ENCODE measurements around the gene SF3B1.

DNA sequence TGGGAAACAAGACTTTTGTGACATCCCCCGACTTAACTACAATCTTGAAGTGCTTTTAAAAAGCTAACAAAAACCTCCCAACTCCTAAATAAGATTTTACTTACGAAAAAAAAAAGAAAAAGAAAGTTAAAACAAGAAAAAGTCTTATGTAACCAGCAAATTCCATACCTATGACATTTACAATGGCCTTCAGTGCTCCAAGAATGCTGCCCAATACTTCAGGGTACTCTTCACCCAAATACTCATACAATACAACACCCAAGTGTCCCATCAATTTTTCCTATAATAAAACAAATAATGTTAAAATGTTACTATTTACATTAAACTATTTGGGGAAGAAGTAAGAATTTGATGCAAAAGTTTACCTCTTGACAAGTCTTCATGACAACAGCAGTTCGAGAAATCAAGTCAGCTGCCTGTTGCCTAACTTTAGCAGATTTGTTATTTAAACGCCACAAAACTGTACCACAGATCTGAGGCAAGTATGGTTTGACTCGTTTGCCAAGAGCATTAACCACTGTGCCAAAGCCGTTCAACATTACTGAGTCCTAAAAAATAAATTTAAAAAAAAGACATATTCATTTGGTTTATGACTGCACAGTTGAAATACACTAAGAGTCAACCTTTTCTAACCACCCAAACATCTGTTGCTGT is 34.8 kb downstream of the SF3B1 start:
- TF ChIP-seq, protein P1, sequence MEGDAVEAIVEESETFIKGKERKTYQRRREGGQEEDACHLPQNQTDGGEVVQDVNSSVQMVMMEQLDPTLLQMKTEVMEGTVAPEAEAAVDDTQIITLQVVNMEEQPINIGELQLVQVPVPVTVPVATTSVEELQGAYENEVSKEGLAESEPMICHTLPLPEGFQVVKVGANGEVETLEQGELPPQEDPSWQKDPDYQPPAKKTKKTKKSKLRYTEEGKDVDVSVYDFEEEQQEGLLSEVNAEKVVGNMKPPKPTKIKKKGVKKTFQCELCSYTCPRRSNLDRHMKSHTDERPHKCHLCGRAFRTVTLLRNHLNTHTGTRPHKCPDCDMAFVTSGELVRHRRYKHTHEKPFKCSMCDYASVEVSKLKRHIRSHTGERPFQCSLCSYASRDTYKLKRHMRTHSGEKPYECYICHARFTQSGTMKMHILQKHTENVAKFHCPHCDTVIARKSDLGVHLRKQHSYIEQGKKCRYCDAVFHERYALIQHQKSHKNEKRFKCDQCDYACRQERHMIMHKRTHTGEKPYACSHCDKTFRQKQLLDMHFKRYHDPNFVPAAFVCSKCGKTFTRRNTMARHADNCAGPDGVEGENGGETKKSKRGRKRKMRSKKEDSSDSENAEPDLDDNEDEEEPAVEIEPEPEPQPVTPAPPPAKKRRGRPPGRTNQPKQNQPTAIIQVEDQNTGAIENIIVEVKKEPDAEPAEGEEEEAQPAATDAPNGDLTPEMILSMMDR (IDR thresholded peaks at IDR 0.05) = no peak
- TF ChIP-seq POLR2A (IDR thresholded peaks at IDR 0.05) = no peak
